ENCODE data around the gene RASA2.
"Not testable (repeated sequence)": the region's sequence is repeated elsewhere in the genome, so short reads cannot be mapped to it uniquely, and the experiment has no call there.

RASA2 gene

DNA sequence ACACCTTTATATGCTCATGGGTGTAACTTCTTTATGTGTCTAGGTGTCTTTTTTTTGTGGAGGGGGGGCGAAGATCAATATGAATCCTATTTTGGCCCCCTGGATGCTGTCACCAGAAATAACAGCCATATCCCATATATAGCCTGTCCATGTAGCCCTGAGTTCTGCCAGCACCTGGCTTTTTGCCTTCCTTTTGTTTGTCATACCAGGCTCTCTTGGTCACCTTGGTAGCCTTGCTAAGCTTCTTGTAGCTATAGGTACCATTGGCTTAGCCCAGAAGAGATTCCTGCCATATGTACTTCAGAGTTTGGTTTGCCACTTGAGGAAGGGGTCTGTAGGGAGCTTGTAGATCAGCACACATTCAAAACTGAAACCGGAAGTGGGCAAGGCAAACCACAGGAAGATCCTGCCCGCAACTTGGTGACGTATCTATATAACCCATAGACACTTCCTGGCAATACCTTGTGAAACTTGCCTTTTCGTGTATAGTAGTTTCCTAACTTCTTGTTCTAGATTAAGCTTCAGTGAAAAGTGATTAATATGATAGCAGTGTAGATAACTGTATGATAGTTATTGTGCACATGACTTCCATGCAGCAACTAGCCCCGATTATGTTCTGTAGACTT lies 11.9 kb downstream of the RASA2 start:
- peak; percentile 71 for DNase-seq

DNA sequence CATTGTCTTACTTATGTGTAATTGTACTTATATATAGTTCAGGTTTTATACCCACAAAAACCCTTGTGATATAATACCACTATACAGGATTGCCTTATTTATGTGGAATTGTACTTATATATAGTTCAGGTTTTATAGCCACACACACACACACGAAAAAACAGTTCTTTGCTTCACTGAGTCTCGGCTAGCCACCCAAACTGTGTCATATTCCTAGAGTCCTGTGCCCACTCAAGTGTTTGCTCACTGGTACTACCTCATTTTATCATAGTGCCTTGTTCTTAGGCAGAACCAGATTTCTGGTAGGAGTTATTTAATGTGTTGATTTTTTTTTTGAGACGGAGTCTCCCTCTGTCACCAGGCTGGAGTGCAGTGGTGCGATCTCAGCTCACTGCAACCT lies 12.5 kb downstream of the RASA2 start:
- no peak for DNase-seq

- no peak for DNase-seq
Measured at GRCh38 chr3:141499965-141500364, 13.1 kb downstream of the RASA2 start.

- no peak for DNase-seq
Measured at GRCh38 chr3:141500397-141500796, 13.6 kb downstream of the RASA2 start.

DNA sequence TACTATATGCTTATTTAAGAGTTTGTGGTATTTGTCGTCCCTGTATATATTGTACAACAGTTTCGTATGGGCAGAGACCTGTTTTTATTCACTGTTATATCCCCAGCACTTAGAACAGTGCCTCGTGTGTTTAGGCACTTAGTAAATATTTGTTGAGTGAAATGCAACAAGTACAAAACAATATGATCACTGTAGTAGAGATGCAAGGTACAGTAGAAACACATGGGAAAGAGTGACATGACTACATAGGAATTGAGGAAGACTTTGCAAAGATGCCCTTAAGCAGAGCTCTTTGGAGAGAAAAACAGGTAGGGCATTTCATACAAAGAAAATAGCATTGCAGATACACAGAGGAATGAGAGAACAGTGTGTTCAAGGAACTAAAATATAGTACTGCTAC lies 18.3 kb downstream of the RASA2 start:
- DNase-seq, result no peak

DNA sequence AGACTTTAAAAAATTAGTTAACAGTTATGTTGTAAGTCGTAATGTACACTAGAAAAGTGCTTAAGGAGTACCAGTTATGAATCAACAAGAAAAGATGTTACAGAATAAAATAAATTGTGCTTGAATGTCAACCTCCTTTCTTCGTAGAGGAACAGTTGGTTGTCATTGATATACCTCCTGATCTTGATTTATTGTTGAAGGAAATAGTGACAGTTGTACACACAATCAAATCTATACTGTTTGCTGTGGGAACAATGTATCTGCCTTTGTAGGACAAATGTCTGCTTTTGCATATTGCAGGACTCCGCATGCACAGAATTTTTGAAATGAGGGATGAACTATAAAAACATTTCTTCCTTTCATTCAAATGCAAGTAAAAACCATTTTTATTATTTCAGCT lies 19.2 kb downstream of the RASA2 start:
- no peak for DNase-seq

- DNase-seq, result no peak
Measured at GRCh38 chr3:141507392-141508066, 20.7 kb downstream of the RASA2 start.

- DNase-seq, result no peak
Measured at GRCh38 chr3:141508067-141508436, 21.2 kb downstream of the RASA2 start.

DNA sequence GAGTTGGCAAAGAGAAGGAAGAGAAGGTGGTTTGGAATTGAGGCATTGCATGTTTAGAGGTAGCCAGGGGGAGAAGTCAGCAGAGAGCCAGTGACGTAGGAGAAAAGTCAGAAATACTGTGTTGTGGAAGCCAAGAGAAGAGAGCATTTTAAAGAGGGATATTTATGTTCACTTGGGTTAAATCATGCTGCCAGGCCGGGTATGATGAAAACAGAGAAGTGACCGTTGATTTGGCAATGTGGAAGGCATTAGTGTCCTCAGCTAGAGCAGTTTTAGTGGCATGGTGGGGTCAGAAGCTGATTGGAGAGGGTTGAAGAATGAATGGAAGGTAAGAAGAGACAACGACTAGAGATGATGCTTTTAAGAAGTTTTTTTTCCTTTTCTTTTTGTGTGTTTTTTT lies 24.5 kb downstream of the RASA2 start:
- DNase-seq, result no peak

GRCh38 chr3:141514382-141514781 lies 27.6 kb downstream of the RASA2 start:
- no peak for DNase-seq

- no peak for DNase-seq
Measured at GRCh38 chr3:141519587-141519986, 32.8 kb downstream of the RASA2 start.

DNA sequence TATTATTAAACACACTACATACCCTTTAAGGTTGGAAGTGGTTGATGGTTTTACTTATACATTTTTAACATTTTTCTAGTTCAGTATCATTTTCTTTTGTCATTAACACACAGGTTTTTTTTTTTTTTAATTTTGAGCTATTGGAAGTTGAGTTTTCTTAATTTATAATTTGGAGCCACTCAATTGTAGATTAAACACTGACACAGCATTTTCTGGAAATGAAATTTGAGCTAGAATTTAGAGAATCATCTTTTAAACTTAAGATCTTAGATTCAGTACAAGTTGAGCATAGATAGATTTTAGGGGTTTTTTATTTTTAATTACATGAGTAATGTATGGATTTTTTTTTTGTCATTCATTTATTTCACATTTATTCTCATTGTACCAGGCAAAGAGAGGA lies 35.0 kb downstream of the RASA2 start:
- no peak for DNase-seq

DNA sequence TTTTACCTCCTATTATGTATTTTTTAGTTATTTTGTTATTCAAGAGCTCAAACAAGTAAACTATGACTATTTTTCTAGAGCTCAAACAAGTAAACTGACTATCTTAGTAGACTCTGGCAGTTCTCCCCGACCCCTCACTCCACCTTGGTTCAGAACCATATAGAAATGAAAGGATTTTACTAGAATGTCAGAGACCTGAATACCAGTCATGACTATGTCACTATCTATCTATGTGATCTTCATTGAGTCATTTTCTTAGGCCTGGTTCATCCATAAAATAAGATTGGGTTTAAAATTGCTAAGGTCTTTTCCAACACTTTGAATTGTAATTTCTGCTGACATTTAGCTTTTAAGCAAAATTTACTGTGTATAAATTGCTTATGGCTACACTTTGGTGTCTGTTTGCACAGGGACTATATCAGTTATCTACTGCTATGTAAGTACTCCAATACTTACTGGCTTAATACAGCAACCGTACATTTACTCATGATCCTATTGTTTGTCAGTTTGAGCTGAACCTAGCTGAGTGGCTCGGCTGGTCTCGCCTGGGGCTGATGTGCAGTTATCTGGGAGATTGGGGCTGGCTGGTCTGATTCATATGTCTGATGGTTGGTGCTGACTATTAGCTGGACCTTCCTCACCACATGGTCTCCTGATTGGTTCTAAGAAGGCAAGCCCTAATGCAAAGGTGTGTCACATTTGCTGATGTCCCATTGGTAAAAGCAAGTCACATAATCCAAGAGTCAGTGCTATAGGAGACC lies 37.0 kb downstream of the RASA2 start:
- no peak for DNase-seq

- no peak for DNase-seq
Measured at GRCh38 chr3:141524988-141525387, 38.2 kb downstream of the RASA2 start.

- DNase-seq, result no peak
Measured at GRCh38 chr3:141525814-141526213, 39.0 kb downstream of the RASA2 start.

GRCh38 chr3:141526709-141527108 lies 39.9 kb downstream of the RASA2 start:
- DNase-seq, result no peak

DNA sequence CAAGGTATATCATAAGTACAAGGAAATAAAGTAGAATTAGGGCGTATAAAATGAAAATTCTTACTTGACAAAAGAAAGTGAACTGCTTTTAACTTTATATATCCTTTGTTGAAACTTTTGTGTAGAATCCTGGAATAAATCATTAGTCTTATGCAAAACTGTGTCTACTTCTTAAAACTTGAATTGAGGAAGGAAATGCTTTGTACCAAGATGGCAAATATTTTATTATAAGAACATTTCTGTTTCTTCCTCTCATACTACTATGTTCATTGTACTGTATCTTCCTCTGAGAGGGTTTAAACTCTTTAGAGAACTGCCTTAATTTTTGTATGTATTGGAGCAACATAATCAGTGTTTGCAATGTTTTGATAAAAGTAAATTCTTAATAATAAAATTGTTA lies 42.0 kb downstream of the RASA2 start:
- DNase-seq, result no peak

DNA sequence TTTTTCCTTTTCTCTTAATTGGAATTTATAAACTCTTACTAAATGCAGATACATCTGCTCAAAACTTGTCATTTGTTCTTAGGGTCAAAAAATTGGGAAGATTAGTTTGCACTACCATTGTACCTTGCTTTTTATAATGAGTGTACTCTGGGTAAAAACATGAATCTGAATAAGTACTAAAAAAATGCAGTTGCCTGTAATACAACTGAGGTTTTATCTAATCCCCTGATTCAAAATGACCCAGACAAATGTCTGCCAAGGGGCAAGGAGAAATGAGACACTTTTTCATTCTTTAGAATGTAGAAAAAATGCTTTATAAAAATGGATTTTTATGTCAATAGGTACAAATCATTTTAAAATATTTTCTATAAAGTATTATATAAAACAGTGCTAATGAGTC lies 42.4 kb downstream of the RASA2 start:
- no peak for DNase-seq

DNA sequence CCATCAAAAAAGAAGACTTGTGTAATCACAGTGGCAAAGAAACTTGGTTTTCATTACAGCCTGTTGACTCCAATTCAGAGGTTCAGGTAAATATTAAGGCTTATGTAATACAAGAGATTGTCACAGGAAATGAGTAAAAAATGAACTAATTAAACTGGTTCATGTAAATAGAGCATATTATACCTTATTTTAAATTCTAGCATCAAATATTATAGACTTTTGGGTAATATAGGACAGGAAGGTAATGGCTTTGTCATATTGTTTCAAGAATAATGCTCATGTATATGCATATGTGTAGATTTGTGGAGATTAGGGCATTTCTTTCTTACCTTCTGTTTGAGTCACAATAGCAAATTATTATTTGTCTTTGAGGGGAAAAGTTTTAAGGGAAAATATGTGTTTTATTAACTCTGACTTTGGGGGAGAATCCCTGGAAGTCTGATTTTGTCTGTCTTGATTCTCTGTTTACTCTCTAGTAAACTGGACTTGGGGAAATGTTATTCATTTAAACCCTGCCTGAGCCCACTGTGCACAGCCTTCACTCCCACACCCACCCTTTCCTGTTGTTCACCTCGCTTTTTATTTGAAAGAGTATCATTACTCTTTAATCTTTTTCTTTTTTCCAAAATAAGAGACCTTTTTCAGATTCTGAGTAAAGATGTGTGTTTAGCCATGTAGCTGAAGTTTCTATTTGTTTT lies 43.0 kb downstream of the RASA2 start:
- peak; percentile 16 for DNase-seq

DNA sequence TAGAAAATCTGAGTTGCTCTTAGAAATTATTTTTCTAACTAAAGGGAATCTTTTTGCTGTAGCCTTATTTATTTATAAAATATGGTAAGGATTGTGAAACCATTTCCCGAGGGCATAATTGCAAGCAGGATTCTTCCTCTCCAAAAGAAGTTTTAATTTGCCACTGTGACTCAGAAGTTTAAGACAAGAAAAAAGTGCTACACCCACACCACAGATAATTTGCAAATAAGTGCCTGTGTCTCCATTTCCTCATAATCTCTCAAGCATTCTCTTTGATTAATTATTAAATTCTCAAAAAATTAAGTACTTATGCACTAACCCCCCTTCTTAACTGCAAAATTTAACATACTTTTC lies 43.6 kb downstream of the RASA2 start:
- DNase-seq, result no peak

GRCh38 chr3:141532609-141533008 lies 45.8 kb downstream of the RASA2 start:
- DNase-seq, result no peak

- DNase-seq, result not testable (repeated sequence)
Measured at GRCh38 chr3:141536017-141536416, 49.2 kb downstream of the RASA2 start.

GRCh38 chr3:141537856-141538255 lies 51.0 kb downstream of the RASA2 start:
- DNase-seq, result no peak

Data from activated CD4-positive, alpha-beta T cell treated with anti-CD3 and anti-CD28 coated beads, Interleukin-2, amount 50 U/mL, for 1 hour (primary cell).